Measurements from ENCODE around the gene TP53I13. TPM values are rescaled to one million over a fixed set of nuclear protein-coding genes. Genes with fewer than 3 reads are reported as not detected.

TP53I13 gene
- total RNA-seq, 2 experiments from 2014 or later = 54.2 to 55.3 TPM

DNA sequence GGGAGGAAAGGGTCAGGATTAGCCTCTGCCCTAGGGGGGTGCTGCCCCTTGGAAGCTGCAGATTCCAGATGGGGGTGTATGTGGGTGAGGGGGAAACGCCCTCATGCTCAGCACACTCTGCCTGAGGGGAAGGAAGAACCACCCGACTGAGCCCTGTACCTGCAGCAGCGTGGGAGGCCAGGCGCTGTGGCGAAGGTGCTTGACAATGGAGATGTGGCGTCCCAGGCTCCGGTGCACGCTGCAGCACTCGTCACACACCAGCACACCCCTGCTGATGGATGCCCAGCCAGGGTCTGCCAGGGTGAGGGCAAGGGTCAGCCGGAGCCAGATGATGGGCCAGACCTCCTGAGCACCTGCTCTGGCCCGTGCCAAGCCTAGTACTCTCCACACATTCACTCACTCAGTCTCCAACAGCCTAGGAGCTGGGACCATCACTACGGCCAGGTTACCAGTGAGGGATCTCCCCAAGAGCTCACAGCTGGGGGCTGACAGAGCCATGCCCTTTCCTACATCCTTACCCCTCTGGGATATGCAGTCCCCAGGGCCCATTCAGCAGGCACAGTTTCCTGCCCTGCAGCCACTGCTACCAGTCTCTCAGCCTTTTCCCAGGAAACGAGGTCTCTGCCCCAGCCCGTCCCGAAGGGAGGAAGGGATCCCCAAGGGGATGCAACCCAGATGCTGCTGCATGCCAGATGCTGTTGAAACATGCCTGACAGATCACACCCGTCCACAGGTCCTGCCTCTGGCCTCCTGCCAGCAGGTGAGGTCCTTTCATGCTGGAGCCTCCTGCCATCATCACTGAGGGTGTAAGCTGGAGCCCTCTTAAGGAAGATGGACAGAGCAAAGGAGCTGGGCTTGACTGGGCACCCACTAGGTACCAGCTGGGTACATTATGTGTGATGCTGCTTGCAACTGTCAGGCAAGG, 15.1 kb downstream of the TP53I13 start:
- DNase-seq = no peak
- Mint-ChIP-seq H3K9me3 (no peaks in the 10 kb centered on the region), H3K27me3 (no peaks in the 10 kb centered on the region), H3K4me3 (no peak overlapping the region), H3K36me3 (peaks cover 13% of the 10 kb centered on the region), H3K4me1 (ENCODE audit: low read depth) (peaks cover 44% of the 10 kb centered on the region), H3K27ac (no peak overlapping the region)
- intact Hi-C loops (cut with micrococcal nuclease) = loop anchor here (10.0 kb wide), 1 partner anchor 351 kb away; the partner anchor contains the start of gene SSH2
- ChIA-PET CTCF (interaction anchor here (1.0 to 6.7 kb wide), 3 partner anchors 8 to 32 kb away, joined by 3 to 98 read pairs (median 11); partner anchors contain the start of gene ANKRD13B), POLR2A (interaction anchor here (1.2 to 1.5 kb wide), 2 partner anchors 9 to 33 kb away, joined by 4 to 5 read pairs; partner anchors contain the start of gene ANKRD13B)

DNA sequence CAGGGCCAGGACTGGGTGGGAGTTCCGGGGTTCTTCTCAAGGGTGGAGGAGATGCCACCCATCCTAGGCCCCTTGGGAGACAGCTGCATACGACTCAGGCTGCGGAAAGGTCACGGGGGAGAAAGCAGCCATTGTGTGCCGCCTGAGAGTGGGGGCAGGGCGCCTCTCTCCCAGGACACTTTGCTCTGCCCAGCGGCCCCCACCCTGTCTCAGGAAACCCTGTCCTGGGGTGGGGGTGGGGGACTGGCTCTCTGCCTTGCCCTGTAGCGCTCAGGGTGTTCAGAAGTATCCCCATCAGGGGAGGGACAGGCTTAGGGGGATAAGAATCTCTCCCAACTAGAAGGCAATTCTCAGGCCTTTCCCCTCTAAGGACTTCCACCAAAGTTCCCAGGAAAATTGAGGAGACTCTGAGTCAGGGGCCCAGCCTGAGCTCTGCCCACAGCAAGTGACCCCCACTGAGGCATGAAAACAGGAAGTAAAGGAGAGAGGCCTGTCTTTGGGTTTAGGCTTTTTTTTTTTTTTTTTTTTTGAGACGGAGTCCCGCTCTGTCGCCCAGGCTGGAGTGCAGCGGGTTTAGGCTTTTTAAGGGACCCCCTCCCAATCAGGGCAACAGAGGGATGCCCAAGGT, 16.1 kb downstream of the TP53I13 start:
- Mint-ChIP-seq H3K27ac (peak overlapping the region; percentile 60), H3K36me3 (peaks cover 13% of the 10 kb centered on the region), H3K27me3 (no peaks in the 10 kb centered on the region), H3K9me3 (no peaks in the 10 kb centered on the region), H3K4me3 (no peak overlapping the region), H3K4me1 (ENCODE audit: low read depth) (peaks cover 44% of the 10 kb centered on the region)
- intact Hi-C loops (cut with micrococcal nuclease) = loop anchor here (10.0 kb wide), 1 partner anchor 350 kb away; the partner anchor contains the start of gene SSH2
- no peak for DNase-seq
- POLR2A ChIA-PET = no interaction called here
- CTCF ChIA-PET = interaction anchor here (1.9 to 6.7 kb wide), 2 partner anchors 12 to 31 kb away, joined by 6 to 98 read pairs; no protein-coding TSS in a partner anchor

DNA sequence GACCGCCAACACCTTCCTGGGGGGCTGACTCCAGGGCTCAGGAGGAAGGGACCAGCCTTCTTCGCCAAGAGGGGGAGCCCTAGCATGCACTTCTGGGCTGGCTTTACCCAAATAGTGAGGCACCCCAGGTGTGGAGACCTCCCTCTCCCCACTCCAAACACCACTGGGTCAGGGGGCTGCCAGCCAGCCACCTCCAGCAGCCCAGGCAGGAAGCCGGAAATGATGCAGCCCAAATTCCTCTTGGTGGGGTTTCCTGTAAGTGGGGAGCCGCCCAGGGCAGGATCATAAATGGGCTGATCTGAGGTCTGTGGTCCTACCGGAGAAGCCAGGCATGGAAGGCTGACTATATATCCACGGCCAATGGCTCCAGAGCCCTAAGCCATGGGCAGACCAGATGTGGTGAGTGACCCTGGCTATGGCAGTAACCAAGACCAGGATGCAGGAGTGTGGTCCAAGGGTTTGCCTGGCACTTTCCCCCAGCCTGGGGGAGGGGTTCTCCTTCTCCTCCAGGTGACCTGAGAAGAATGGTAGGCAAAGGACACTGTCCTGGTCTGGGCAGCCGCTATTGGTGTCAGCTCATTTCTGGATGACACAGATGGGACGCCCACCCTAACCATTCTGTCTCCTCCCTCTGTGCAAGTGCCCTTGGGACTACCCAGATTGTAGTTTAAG, 16.7 kb downstream of the TP53I13 start:
- peak; percentile 42 for DNase-seq
- peaks cover 48% of the 10 kb centered on the region for H3K4me1 Mint-ChIP-seq (ENCODE audit: low read depth)

DNA sequence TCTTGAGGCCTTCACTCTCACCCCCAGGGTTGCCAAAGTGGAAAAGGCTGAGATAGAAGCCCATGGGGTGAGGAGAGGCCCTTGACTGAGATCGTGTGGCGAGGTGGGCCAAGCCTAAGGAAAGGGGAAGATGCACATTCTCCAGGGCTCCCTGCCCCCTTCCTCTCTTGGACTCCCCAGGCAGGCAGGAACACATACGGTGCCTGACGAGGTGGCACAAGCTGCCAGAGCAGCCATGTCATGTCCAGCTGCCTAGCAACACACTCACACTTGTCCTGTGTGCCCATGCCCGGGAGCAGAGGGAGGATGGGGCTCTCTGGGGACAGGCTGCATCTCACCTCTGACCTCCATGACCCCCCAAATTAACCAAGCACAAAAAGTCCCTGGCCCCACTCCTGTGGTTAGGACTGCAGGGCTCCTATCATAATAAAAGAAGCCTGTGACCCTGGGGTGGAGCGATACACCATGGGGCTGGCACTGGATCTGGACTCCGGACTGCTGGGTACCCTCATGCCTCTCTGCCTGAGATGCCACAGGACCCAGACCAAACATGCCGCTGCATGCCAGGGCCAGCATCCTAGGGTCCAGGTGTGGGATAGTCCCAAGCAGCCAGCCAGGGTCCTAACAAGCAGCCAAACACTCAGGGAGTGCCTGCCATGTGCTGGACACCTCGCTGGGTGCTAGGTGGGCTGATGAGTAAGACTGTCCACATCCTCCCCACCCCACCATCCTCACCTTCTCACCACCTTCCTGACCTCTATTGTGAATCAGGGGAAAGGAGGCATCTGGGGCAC, 18.4 kb downstream of the TP53I13 start:
- H3K27me3 Mint-ChIP-seq = no peaks in the 10 kb centered on the region
- no peak overlapping the region for H3K27ac Mint-ChIP-seq
- H3K4me1 Mint-ChIP-seq (ENCODE audit: low read depth) = peaks cover 59% of the 10 kb centered on the region
- intact Hi-C loops (cut with micrococcal nuclease) = loop anchor here (10.0 kb wide), 1 partner anchor 348 kb away; the partner anchor contains the start of gene SSH2
- ChIA-PET POLR2A (interaction anchor here (1.0 to 4.1 kb wide), 4 partner anchors 10 to 30 kb away, joined by 3 to 21 read pairs (median 6); partner anchors contain the start of genes ABHD15 and TP53I13), CTCF (interaction anchor here (1.2 to 2.2 kb wide), 8 partner anchors 7 to 344 kb away, joined by 3 to 21 read pairs (median 5); no protein-coding TSS in a partner anchor)
- peaks cover 6% of the 10 kb centered on the region for H3K36me3 Mint-ChIP-seq
- H3K4me3 Mint-ChIP-seq = peak overlapping the region; percentile 35
- H3K9me3 Mint-ChIP-seq = no peaks in the 10 kb centered on the region
- no peak for DNase-seq

More for the DNA sequence above, 16.7 kb downstream of the TP53I13 start:
- H3K27ac Mint-ChIP-seq = peak overlapping the region; percentile 77
- intact Hi-C loops (cut with micrococcal nuclease) = loop anchor here (10.0 kb wide), 1 partner anchor 350 kb away; the partner anchor contains the start of gene SSH2
- H3K9me3 Mint-ChIP-seq = no peaks in the 10 kb centered on the region
- H3K27me3 Mint-ChIP-seq = no peaks in the 10 kb centered on the region
- peaks cover 9% of the 10 kb centered on the region for H3K36me3 Mint-ChIP-seq
- CTCF ChIA-PET = interaction anchor here (0.7 to 2.0 kb wide), 4 partner anchors 12 to 215 kb away, joined by 3 to 11 read pairs (median 6); no protein-coding TSS in a partner anchor
- POLR2A ChIA-PET = interaction anchor here (0.7 to 4.1 kb wide), 2 partner anchors 8 to 17 kb away, joined by 3 to 21 read pairs; partner anchors contain the start of genes ABHD15 and TP53I13
- H3K4me3 Mint-ChIP-seq = peak overlapping the region; percentile 26

DNA sequence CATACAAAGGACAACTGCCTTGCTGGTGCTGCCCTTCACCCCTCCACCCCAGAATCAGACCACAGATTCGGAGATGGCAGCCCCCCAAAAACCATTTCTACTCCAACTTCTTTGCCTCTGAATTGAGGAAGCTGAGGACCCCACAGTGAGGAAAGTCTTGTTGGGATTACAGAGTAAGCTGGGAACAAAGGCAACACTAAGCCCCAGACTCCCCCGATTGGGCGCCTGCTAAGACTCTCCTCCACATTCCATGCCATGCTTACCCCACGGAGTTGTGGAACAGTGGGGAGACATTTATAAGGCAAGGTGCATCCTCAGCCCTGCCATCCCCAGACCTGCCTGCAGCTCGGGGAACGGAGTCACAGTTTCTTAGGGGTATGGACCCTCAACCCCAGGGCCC, 19.1 kb downstream of the TP53I13 start:
- Mint-ChIP-seq H3K9me3 (no peaks in the 10 kb centered on the region), H3K4me1 (ENCODE audit: low read depth) (peaks cover 66% of the 10 kb centered on the region), H3K27me3 (no peaks in the 10 kb centered on the region), H3K36me3 (peaks cover 2% of the 10 kb centered on the region), H3K4me3 (peak overlapping the region; percentile 94), H3K27ac (peak overlapping the region; percentile 38)
- ChIA-PET CTCF (interaction anchor here (1.2 to 2.2 kb wide), 8 partner anchors 8 to 343 kb away, joined by 3 to 21 read pairs (median 8); partner anchors contain the start of genes ABHD15 and TP53I13), POLR2A (interaction anchor here (0.6 to 4.1 kb wide), 8 partner anchors 10 to 1542 kb away, joined by 3 to 21 read pairs (median 4); partner anchors contain the start of genes ABHD15 and TP53I13)
- DNase-seq = no peak
- intact Hi-C loops (cut with micrococcal nuclease) = loop anchor here (10.0 kb wide), 1 partner anchor 347 kb away; the partner anchor contains the start of gene SSH2

DNA sequence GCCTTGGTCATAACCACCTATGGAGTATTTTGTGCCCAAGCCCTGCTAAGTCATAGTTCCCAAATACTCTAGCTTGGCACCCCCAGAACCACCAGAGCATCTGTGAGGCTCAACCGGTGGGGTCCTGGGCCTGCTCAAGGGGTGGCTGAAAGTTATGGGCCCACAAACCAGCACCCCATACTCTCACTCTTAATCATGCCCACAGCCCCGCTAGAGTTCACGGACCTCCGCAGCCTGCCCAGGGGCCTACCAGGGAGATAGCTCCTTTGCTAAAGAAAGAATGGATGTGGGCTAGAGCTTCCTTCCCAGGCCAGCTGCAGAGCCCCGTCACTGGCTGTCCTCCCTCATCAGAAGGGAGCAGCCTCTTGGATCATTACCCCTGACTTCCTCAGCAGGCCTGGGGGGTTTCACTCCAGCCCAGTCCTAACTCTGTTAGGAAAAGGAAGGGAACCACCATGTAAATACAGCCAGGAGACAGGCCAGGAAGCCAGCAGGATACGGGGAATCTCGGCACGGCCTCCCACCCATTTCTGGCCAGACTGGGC, 19.6 kb downstream of the TP53I13 start:
- intact Hi-C loops (cut with micrococcal nuclease) = loop anchor here (10.0 kb wide), 1 partner anchor 347 kb away; the partner anchor contains the start of gene SSH2
- CTCF ChIA-PET = interaction anchor here (1.2 to 2.2 kb wide), 9 partner anchors 8 to 343 kb away, joined by 3 to 21 read pairs (median 5); partner anchors contain the start of genes ABHD15 and TP53I13

DNA sequence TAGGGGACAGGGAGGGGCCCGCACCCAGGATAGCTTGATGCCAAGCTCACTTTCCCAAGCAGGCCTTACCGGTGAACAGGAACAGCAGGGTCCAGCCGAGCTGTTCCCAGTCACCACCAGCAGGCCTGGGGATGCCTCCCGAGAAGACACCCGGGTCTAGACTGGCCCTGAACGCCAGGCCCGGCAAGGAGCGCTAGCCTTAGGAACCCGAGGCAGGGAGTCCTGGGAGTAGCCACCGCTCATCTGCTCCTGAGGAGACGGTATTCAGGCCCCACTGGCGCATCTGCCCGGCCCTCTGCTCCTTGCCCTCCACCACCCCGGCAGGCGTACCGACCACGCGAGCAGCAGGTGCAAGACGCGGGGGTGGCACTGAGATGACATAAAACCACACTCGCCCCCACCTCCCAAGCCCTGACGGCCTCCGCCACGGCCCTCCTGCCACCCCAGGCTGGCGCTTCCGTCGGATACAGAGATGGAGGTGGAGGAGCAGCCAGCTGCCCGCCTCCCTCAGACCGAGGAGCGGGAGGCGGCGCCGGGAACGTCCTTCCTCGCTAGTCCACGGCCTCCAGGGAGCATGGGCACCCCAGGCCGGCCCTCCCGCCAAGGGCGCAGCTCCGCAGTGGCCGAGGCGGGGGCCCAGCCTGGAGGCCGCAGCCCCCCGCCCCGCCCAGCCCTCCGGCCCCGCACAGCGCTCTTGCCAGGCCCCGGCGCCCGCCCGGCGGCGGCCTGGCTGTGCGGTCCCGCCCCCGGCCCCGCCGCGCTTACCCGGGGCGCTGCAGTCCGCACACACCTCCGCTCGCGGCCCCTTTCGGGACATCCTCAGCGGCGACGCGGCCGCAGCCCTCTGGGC, 20.3 kb downstream of the TP53I13 start:
- POLR2A ChIA-PET = interaction anchor here (0.6 to 4.1 kb wide), 8 partner anchors 15 to 294 kb away, joined by 3 to 21 read pairs (median 4); partner anchors contain the start of genes ABHD15 and TP53I13
- H3K4me3 Mint-ChIP-seq = peak overlapping the region; percentile 94
- DNase-seq = peak; percentile 68
- intact Hi-C loops (cut with micrococcal nuclease) = loop anchor here (10.0 kb wide), 1 partner anchor 346 kb away; the partner anchor contains the start of gene SSH2
- H3K9me3 Mint-ChIP-seq = no peaks in the 10 kb centered on the region
- CTCF ChIA-PET = interaction anchor here (1.2 to 2.2 kb wide), 8 partner anchors 9 to 342 kb away, joined by 3 to 21 read pairs (median 8); partner anchors contain the start of genes ABHD15 and TP53I13
- H3K27me3 Mint-ChIP-seq = no peaks in the 10 kb centered on the region
- peaks cover 71% of the 10 kb centered on the region for H3K4me1 Mint-ChIP-seq (ENCODE audit: low read depth)
- H3K27ac Mint-ChIP-seq = peak overlapping the region; percentile 86
- H3K36me3 Mint-ChIP-seq = peaks cover 2% of the 10 kb centered on the region

More for the DNA sequence above, 19.6 kb downstream of the TP53I13 start:
- no peaks in the 10 kb centered on the region for H3K27me3 Mint-ChIP-seq
- H3K36me3 Mint-ChIP-seq = peaks cover 2% of the 10 kb centered on the region
- H3K4me1 Mint-ChIP-seq (ENCODE audit: low read depth) = peaks cover 70% of the 10 kb centered on the region
- H3K27ac Mint-ChIP-seq = peak overlapping the region; percentile 86
- DNase-seq = no peak
- H3K4me3 Mint-ChIP-seq = peak overlapping the region; percentile 94
- POLR2A ChIA-PET = interaction anchor here (0.6 to 4.1 kb wide), 8 partner anchors 11 to 1542 kb away, joined by 3 to 21 read pairs (median 4); partner anchors contain the start of genes ABHD15 and TP53I13
- H3K9me3 Mint-ChIP-seq = no peaks in the 10 kb centered on the region

DNA sequence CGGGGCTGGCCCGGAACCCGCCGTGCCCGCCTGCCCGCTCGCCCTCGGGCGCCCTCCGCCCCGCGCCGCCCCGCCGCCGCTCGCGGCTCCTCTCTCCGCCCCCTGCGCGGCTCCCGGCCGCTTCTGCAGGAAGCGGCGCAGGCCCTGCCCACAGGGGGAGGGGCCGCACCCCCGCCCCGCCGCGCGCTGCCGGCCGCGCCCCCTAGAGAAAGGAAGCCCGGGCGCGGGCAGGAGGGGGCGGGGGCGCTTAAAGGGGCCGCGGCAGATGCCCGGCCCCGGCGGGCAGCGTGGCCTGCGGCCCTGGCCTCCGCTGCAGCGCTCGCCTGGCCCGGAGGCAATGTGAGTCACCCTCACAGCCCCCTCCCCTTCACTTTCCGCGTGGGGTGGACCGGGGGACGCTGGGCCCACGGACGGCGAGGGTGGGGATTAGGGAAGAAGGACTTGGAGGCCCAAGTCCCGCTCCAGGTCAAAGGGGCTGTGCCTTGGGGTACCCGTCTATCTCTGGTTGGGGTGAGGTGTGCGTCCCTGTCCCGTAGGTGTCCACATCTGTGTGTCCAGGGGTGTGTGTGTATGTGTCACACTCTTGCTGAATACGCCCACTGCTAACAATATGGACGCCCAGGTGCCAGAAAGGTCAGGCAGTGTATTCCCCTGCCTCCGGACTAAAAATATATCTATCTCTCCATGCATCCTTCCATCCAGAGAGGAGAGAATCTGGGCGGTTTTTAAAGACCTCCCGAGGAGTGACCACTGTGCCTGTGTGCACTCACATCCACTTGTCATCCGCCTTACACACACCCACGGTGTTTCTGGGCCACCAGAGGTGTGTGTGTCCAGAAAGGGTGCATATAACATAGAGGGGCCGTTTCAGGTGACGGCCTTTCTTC, 21.3 kb downstream of the TP53I13 start, which contains the start of gene GIT1:
Gene GIT1, minus strand, starts transcription at position 125 of the 887 bp plus-strand sequence. CDS start 270 bp downstream, outside the sequence.
- H3K9me3 Mint-ChIP-seq = no peaks in the 10 kb centered on the region
- intact Hi-C loops (cut with micrococcal nuclease) = loop anchor here (1.0 to 10.0 kb wide), 2 partner anchors 22 to 345 kb away; partner anchors contain the start of genes ABHD15 and SSH2
- peak within 1 kb of the TSS; percentile 94 for H3K4me3 Mint-ChIP-seq
- no peaks in the 10 kb centered on the region for H3K27me3 Mint-ChIP-seq
- peak within 1 kb of the TSS; percentile 90 for H3K27ac Mint-ChIP-seq
- POLR2A ChIA-PET = interaction anchor here (0.6 to 1.3 kb wide), 3 partner anchors 9 to 295 kb away, joined by 3 to 4 read pairs (median 3); no protein-coding TSS in a partner anchor
- DNase-seq = peak; percentile 88
- H3K4me1 Mint-ChIP-seq (ENCODE audit: low read depth) = peaks cover 74% of the 10 kb centered on the region
- H3K36me3 Mint-ChIP-seq = peaks cover 2% of the 10 kb centered on the region
- CTCF ChIA-PET = interaction anchor here (1.4 to 5.0 kb wide), 9 partner anchors 11 to 220 kb away, joined by 4 to 159 read pairs (median 25); partner anchors contain the start of genes ABHD15 and TP53I13

Measured in activated CD4-positive, alpha-beta memory T cell treated with anti-CD3 and anti-CD28 coated beads for 36 hours (primary cell).